Calu3 (cell line): ENCODE results near the gene TMTC2. TPM values are rescaled to one million over a fixed set of nuclear protein-coding genes. Genes with fewer than 3 reads are reported as not detected.

Source experiments
- BruUV-seq: library from RNA; stranded (reverse); fragments of 400-500 nt; replicated peaks from 2 replicates; lab custom pipeline; 2021; lab: Mats Ljungman, UMichigan
- CTCF ChIA-PET: fragments of 300-600 bp; sonication (Branson Sonifier 250); formaldehyde crosslinking; loops from one replicate; lab custom pipeline; 2022; ENCODE audit warnings: antibody characterized with exemption; lab: Charles Lee
- DNase-seq: peaks from one replicate; pipeline ENCODE4 v3.0.0; 2022
- H3K27ac Mint-ChIP-seq: one replicate; pipeline ENCODE4 v1.8.0; 2022; ENCODE audit warnings: mixed read lengths; ENCODE audit not compliant: unreplicated experiment
- H3K27me3 Mint-ChIP-seq: one replicate; pipeline ENCODE4 v1.8.0; 2022; ENCODE audit warnings: mixed read lengths; ENCODE audit not compliant: unreplicated experiment
- H3K36me3 Mint-ChIP-seq: one replicate; pipeline ENCODE4 v1.8.0; 2022; ENCODE audit warnings: mild to moderate bottlenecking, moderate library complexity, mixed read lengths; ENCODE audit not compliant: insufficient read depth, unreplicated experiment
- H3K4me1 Mint-ChIP-seq: one replicate; pipeline ENCODE4 v1.8.0; 2022; ENCODE audit warnings: mild to moderate bottlenecking, low read depth, mixed read lengths; ENCODE audit not compliant: unreplicated experiment
- H3K4me3 Mint-ChIP-seq: one replicate; pipeline ENCODE4 v1.8.0; 2022; ENCODE audit warnings: mild to moderate bottlenecking, low read depth, moderate library complexity, mixed read lengths; ENCODE audit not compliant: unreplicated experiment
- H3K9me3 Mint-ChIP-seq: one replicate; pipeline ENCODE4 v1.8.0; 2022; ENCODE audit warnings: low read depth, mixed read lengths; ENCODE audit not compliant: unreplicated experiment
- intact Hi-C: fragments of 100-400 bp; cut with micrococcal nuclease; formaldehyde crosslinking; loops from one replicate; pipeline ENCODE4 v1.10.0; 2022; ENCODE audit not compliant: unreplicated experiment
- total RNA-seq: library from RNA; stranded (reverse); gene quantifications from 2 replicates; pipeline ENCODE4 v1.2.3, GENCODE V29; 2022
- TF ChIP-seq, protein P1 (sequence below): fragments of 200-600 bp; IDR thresholded peaks from one replicate; pipeline ENCODE4 v1.8.0; 2022; ENCODE audit warnings: antibody characterized with exemption; ENCODE audit not compliant: unreplicated experiment

The TMTC2 gene
- total RNA-seq, 1 experiment from 2014 or later = 31.2 TPM

DNA sequence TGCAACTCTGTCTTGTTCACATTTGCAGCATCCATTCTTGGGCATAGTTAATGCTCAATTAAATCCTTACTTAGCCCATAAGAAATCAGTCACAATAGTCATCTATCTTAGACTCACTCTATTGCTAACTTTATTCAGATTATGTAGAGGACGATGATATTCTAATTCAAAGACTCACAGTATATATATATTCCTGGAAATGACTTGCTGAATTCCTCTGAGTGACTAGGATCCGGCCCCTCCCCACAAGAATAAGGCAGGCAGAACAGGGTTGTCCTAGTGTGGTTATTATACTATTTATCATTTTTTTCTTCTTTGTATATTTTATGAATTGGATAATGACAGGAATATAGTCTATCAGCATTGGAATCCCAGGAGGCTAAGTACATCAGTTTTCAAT, 275.1 kb downstream of the TMTC2 start:
- CTCF ChIA-PET = no interaction called here
- intact Hi-C loops = no loop called here
- no peak for DNase-seq

DNA sequence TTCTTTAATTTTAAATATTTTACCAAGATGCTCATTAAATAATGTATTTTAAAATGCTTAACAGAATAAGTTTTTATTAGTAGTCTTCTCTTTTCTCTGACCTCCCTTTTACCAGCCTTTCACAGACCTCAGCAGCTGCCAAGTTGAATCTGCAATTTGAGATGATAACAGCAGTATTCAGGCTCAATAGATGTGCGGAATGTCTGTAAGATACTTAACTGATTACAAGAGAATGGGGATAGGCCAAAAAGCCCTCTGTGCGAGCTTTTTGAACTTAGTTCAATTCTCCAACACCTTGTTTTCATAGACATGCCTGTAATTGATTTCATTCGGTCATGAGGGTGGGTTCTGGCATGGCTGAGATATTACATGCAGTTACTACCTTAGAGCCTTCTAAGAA, 277.2 kb downstream of the TMTC2 start:
- H3K9me3 Mint-ChIP-seq = no peaks in the 10 kb centered on the region
- no peaks in the 10 kb centered on the region for H3K4me1 Mint-ChIP-seq
- TF ChIP-seq, protein P1, sequence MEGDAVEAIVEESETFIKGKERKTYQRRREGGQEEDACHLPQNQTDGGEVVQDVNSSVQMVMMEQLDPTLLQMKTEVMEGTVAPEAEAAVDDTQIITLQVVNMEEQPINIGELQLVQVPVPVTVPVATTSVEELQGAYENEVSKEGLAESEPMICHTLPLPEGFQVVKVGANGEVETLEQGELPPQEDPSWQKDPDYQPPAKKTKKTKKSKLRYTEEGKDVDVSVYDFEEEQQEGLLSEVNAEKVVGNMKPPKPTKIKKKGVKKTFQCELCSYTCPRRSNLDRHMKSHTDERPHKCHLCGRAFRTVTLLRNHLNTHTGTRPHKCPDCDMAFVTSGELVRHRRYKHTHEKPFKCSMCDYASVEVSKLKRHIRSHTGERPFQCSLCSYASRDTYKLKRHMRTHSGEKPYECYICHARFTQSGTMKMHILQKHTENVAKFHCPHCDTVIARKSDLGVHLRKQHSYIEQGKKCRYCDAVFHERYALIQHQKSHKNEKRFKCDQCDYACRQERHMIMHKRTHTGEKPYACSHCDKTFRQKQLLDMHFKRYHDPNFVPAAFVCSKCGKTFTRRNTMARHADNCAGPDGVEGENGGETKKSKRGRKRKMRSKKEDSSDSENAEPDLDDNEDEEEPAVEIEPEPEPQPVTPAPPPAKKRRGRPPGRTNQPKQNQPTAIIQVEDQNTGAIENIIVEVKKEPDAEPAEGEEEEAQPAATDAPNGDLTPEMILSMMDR = no peak
- H3K27ac Mint-ChIP-seq = no peak overlapping the region
- CTCF ChIA-PET = no interaction called here
- H3K36me3 Mint-ChIP-seq = no peaks in the 10 kb centered on the region
- DNase-seq = no peak
- BruUV-seq = no TSS peak
- no peak overlapping the region for H3K4me3 Mint-ChIP-seq
- intact Hi-C loops = no loop called here
- H3K27me3 Mint-ChIP-seq = no peaks in the 10 kb centered on the region

More for the DNA sequence above, 275.1 kb downstream of the TMTC2 start:
- no peaks in the 10 kb centered on the region for H3K4me1 Mint-ChIP-seq
- TF ChIP-seq, protein P1 = no peak
- no peaks in the 10 kb centered on the region for H3K27me3 Mint-ChIP-seq
- no peaks in the 10 kb centered on the region for H3K9me3 Mint-ChIP-seq
- H3K36me3 Mint-ChIP-seq = no peaks in the 10 kb centered on the region
- no TSS peak for BruUV-seq
- no peak overlapping the region for H3K27ac Mint-ChIP-seq
- no peak overlapping the region for H3K4me3 Mint-ChIP-seq

DNA sequence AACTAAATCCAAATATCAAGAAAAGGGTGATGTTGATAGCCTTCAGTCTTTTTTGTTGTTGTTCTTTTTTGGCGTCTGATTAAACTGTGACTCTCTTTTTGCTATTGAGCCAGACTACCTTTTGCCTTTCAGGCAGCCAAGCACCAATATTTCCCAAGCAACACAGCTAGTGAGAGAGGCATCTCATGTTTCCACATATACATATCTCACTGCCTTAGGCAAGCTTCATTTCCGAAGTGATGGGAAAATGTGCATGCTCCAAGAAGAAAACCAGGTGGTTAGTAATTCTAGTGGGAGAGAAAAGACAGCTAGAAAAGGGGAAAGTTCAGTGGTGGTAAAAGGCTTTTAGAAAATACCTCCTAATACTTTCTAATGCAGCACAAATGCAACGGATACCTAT, 277.7 kb downstream of the TMTC2 start:
- H3K4me1 Mint-ChIP-seq = no peaks in the 10 kb centered on the region
- no peaks in the 10 kb centered on the region for H3K9me3 Mint-ChIP-seq
- DNase-seq = no peak
- H3K27me3 Mint-ChIP-seq = no peaks in the 10 kb centered on the region
- no TSS peak for BruUV-seq
- CTCF ChIA-PET = no interaction called here
- no peak overlapping the region for H3K4me3 Mint-ChIP-seq
- intact Hi-C loops = no loop called here
- H3K36me3 Mint-ChIP-seq = no peaks in the 10 kb centered on the region
- TF ChIP-seq, protein P1 = no peak
- H3K27ac Mint-ChIP-seq = no peak overlapping the region

DNA sequence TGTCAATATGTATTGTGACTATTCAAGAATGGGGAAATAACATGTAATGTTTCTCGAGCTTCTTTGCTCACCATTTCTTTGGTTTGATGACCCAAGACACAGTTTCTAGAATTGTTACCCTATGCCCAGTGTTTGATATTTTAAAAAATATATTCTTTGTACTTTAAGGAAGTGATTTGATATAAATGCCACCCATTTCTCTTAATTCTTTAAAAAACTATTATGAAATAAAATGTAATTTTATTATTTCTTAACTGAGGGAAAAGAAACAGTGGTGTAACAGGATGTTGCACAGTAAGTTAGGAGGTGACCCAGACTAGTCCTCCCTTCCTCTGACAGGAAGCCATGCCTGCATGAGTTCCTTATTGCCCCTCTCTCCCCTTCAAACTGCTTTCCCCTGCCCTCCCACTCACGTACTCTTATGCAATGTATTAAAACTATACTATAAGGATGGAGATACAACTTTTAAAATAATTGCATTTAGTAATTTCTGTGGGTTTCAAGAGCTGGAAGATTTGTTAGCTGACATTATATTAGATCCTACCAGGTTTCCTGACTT, 279.4 kb downstream of the TMTC2 start:
- intact Hi-C loops = no loop called here
- H3K9me3 Mint-ChIP-seq = no peaks in the 10 kb centered on the region
- H3K4me1 Mint-ChIP-seq = no peaks in the 10 kb centered on the region
- H3K36me3 Mint-ChIP-seq = no peaks in the 10 kb centered on the region
- H3K27ac Mint-ChIP-seq = no peak overlapping the region
- TF ChIP-seq, protein P1 = no peak
- H3K4me3 Mint-ChIP-seq = no peak overlapping the region
- BruUV-seq = no TSS peak
- no peaks in the 10 kb centered on the region for H3K27me3 Mint-ChIP-seq
- CTCF ChIA-PET = no interaction called here
- DNase-seq = no peak
